PC-9 (cell line): ENCODE results near the gene NECAB2. TPM values are rescaled to one million over a fixed set of nuclear protein-coding genes. Genes with fewer than 3 reads are reported as not detected.

Source experiments
- BruUV-seq: library from RNA; stranded (reverse); fragments of 400-500 nt; replicated peaks from 2 replicates; lab custom pipeline; 2021; lab: Mats Ljungman, UMichigan
- CTCF ChIA-PET: fragments of 300-600 bp; sonication (Branson Sonifier 250); formaldehyde crosslinking; loops from one replicate; lab custom pipeline; 2022; ENCODE audit warnings: antibody characterized with exemption; lab: Charles Lee
- POLR2A ChIA-PET: fragments of 300-600 bp; sonication (Branson Sonifier 250); formaldehyde crosslinking; loops from one replicate; lab custom pipeline; 2022; ENCODE audit warnings: antibody characterized with exemption; ENCODE audit not compliant: unreplicated experiment; lab: Charles Lee
- DNase-seq, 2 experiments: peaks; one replicate each; pipeline versions ENCODE4 v3.0.0 to v3.0.0-alpha.2; 2015 to 2022; ENCODE audit warnings: mixed read lengths in 1 of 2
- H2AFZ ChIP-seq: fragments of 200-600 bp; sonication (generic); 2 replicates; pipeline ENCODE4 v1.8.1; 2017; ENCODE audit warnings: antibody characterized with exemption
- H3F3A ChIP-seq: fragments of 200-600 bp; sonication (generic); 2 replicates; pipeline ENCODE4 v1.8.1; 2017; ENCODE audit warnings: antibody characterized with exemption, mild to moderate bottlenecking, low read depth; ENCODE audit not compliant: insufficient read depth
- H3K27ac ChIP-seq: fragments of 200-600 bp; sonication (generic); 2 replicates; pipeline ENCODE4 v1.6.1; 2016; ENCODE audit warnings: mixed run types
- H3K27me3 ChIP-seq: fragments of 200-600 bp; sonication (generic); 2 replicates; pipeline ENCODE4 v1.6.1; 2016; ENCODE audit warnings: low read depth, mixed run types; ENCODE audit not compliant: insufficient read depth
- H3K36me3 ChIP-seq: fragments of 200-600 bp; sonication (generic); 2 replicates; pipeline ENCODE4 v1.6.1; 2016; ENCODE audit warnings: low read depth, mixed run types
- H3K4me1 ChIP-seq: fragments of 200-600 bp; sonication (generic); replicated peaks from 2 replicates; pipeline ENCODE4 v1.6.1; 2016; ENCODE audit warnings: mixed run types; ENCODE audit not compliant: insufficient read depth
- H3K4me2 ChIP-seq: fragments of 200-600 bp; sonication (generic); 2 replicates; pipeline ENCODE4 v1.6.1; 2017; ENCODE audit warnings: mixed run types
- H3K4me3 ChIP-seq: fragments of 200-600 bp; sonication (generic); 2 replicates; pipeline ENCODE4 v1.6.1; 2016; ENCODE audit warnings: mixed run types
- H3K79me2 ChIP-seq: fragments of 200-600 bp; sonication (generic); 2 replicates; pipeline ENCODE4 v1.6.1; 2017; ENCODE audit warnings: low read depth, mixed run types
- H3K9me2 ChIP-seq: fragments of 200-600 bp; sonication (generic); 2 replicates; pipeline ENCODE4 v1.8.1; 2017; ENCODE audit warnings: mild to moderate bottlenecking; ENCODE audit not compliant: insufficient read depth
- H3K9me3 ChIP-seq: fragments of 200-600 bp; sonication (generic); 2 replicates; pipeline ENCODE4 v1.8.1; 2016; ENCODE audit warnings: low read depth; ENCODE audit not compliant: insufficient read depth
- H4K20me1 ChIP-seq: fragments of 200-600 bp; sonication (generic); 2 replicates; pipeline ENCODE4 v1.8.1; 2017; ENCODE audit not compliant: insufficient read depth
- EZH2 ChIP-seq: fragments of 200-600 bp; sonication (generic); IDR thresholded peaks from 2 replicates; pipeline ENCODE4 v1.8.0; 2017; ENCODE audit warnings: antibody characterized with exemption, low read depth
- intact Hi-C: fragments of 100-400 bp; cut with micrococcal nuclease; formaldehyde crosslinking; loops from one replicate; pipeline ENCODE4 v1.10.0; 2022; ENCODE audit not compliant: unreplicated experiment
- total RNA-seq: library from RNA; stranded (reverse); gene quantifications from 2 replicates; pipeline ENCODE4 v1.2.3, GENCODE V29; 2021
- TF ChIP-seq, protein P1 (sequence below): fragments of 200-600 bp; sonication (generic); conservative IDR thresholded peaks from 2 replicates; pipeline ENCODE4 v1.6.1; 2017; ENCODE audit warnings: mixed run types, antibody characterized with exemption, mild to moderate bottlenecking, moderate library complexity

The NECAB2 gene
- total RNA-seq, 1 experiment from 2014 or later: 0.74 TPM

DNA sequence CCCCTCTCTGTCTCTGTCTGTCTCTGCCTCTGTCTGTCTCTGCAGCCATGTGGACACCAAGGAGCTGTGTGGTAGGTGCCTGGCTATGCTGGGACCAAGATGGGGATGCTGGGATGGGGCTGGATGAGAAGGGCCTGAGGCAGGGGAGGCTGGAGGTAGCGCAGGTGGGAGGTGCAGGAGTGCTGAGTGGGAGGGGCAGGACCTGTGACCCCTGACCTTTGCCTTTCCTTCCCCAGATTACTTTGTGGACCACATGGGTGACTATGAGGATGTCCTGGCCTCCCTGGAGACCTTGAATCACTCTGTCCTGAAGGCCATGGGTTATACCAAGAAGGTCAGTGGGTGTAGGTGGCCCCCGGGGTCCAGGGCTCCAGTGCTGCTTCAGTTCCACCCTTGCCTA lies 12.8 kb downstream of the NECAB2 start:
- no TSS peak for BruUV-seq
- no peaks in the 10 kb centered on the region for H3K36me3 ChIP-seq
- H3K9me3 ChIP-seq: no peaks in the 10 kb centered on the region
- no peaks in the 10 kb centered on the region for H3K27me3 ChIP-seq
- no peaks in the 10 kb centered on the region for H3K4me1 ChIP-seq
- intact Hi-C loops: no loop called here
- no peaks in the 10 kb centered on the region for H3K79me2 ChIP-seq
- H3K4me3 ChIP-seq: no peak overlapping the region
- H3F3A ChIP-seq: no peaks in the 10 kb centered on the region
- H2AFZ ChIP-seq: no peak overlapping the region
- CTCF ChIA-PET: no interaction called here
- no peaks in the 10 kb centered on the region for H3K9me2 ChIP-seq
- H3K27ac ChIP-seq: no peak overlapping the region
- no peak for DNase-seq
- H4K20me1 ChIP-seq: no peaks in the 10 kb centered on the region
- POLR2A ChIA-PET: interaction anchor here (0.6 kb wide), 1 partner anchor 70 kb away, joined by 5 read pairs; no protein-coding TSS in a partner anchor
- TF ChIP-seq, protein P1, sequence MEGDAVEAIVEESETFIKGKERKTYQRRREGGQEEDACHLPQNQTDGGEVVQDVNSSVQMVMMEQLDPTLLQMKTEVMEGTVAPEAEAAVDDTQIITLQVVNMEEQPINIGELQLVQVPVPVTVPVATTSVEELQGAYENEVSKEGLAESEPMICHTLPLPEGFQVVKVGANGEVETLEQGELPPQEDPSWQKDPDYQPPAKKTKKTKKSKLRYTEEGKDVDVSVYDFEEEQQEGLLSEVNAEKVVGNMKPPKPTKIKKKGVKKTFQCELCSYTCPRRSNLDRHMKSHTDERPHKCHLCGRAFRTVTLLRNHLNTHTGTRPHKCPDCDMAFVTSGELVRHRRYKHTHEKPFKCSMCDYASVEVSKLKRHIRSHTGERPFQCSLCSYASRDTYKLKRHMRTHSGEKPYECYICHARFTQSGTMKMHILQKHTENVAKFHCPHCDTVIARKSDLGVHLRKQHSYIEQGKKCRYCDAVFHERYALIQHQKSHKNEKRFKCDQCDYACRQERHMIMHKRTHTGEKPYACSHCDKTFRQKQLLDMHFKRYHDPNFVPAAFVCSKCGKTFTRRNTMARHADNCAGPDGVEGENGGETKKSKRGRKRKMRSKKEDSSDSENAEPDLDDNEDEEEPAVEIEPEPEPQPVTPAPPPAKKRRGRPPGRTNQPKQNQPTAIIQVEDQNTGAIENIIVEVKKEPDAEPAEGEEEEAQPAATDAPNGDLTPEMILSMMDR: no peak
- no peak for TF ChIP-seq EZH2
- H3K4me2 ChIP-seq: no peak overlapping the region

DNA sequence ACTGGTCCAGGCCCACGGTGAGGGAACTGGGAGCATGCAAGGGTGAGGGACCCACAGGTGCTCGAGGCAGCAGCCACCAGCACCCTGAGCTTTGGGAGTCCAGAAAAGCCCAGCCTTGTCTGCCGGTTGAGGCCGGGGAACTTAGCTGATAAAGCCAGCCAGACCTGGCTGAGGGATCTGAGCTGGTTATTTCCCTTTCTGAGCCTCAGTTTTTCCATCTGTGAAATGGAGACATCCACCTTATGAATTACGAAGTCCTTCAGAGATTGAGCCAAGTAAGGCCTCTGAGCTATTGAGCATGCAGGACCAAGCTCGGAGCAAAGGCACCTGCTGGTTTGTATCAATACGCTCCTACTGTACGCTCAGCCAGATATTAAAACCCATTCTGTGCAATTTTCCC lies 13.8 kb downstream of the NECAB2 start:
- BruUV-seq: no TSS peak
- CTCF ChIA-PET: no interaction called here
- POLR2A ChIA-PET: no interaction called here
- Histone ChIP-seq H3K4me2 (no peak overlapping the region), H3K36me3 (no peaks in the 10 kb centered on the region), H3F3A (no peaks in the 10 kb centered on the region), H2AFZ (no peak overlapping the region), H3K9me3 (no peaks in the 10 kb centered on the region), H4K20me1 (no peaks in the 10 kb centered on the region), H3K9me2 (no peaks in the 10 kb centered on the region), H3K4me3 (no peak overlapping the region), H3K27ac (no peak overlapping the region), H3K4me1 (no peaks in the 10 kb centered on the region), H3K27me3 (peaks cover 4% of the 10 kb centered on the region; the same call in 1 of the 2 replicates), H3K79me2 (no peaks in the 10 kb centered on the region)
- DNase-seq: no peak
- intact Hi-C loops: no loop called here
- no peak for TF ChIP-seq EZH2
- TF ChIP-seq, protein P1: no peak

DNA sequence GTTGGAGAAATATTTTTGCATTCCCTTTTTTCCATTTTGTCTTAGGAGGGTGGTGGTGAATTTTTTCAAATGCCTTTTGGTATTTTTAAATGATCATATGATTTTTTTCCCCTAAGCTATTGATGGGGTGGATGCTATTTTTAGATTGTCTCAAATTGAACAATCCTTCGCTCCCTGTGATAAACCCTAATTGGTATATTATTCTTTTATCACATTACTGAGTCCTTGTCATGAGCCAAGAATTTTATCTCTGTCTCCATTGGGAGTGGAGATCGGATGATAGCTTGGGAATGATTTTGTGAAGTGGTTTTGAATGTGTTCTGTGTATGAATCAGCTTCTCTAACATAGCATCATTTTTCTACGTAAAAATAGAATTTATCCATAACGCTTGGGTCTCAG lies 15.4 kb downstream of the NECAB2 start:
- POLR2A ChIA-PET: interaction anchor here (0.6 kb wide), 1 partner anchor 963 kb away, joined by 3 read pairs; no protein-coding TSS in a partner anchor
- CTCF ChIA-PET: no interaction called here
- H2AFZ ChIP-seq: no peak overlapping the region
- no peak overlapping the region for H3K27ac ChIP-seq
- H3K79me2 ChIP-seq: no peaks in the 10 kb centered on the region
- H3K36me3 ChIP-seq: no peaks in the 10 kb centered on the region
- no peaks in the 10 kb centered on the region for H3F3A ChIP-seq
- no peaks in the 10 kb centered on the region for H4K20me1 ChIP-seq
- DNase-seq: no peak
- intact Hi-C loops: no loop called here
- no peak overlapping the region for H3K4me3 ChIP-seq
- H3K4me2 ChIP-seq: no peak overlapping the region
- H3K9me3 ChIP-seq: no peaks in the 10 kb centered on the region
- BruUV-seq: no TSS peak
- H3K9me2 ChIP-seq: no peaks in the 10 kb centered on the region
- H3K4me1 ChIP-seq: no peaks in the 10 kb centered on the region
- TF ChIP-seq EZH2: no peak
- TF ChIP-seq, protein P1: no peak
- peaks cover 17% of the 10 kb centered on the region for H3K27me3 ChIP-seq
